ENCODE measurements around the gene TRERF1.

Gene TRERF1

GRCh38 chr6:42260396-42260888 is 191.3 kb downstream of the TRERF1 start:
- in situ Hi-C loops (cut with MboI; ENCODE audit: low sequenced_read_pairs) = no loop called here

DNA sequence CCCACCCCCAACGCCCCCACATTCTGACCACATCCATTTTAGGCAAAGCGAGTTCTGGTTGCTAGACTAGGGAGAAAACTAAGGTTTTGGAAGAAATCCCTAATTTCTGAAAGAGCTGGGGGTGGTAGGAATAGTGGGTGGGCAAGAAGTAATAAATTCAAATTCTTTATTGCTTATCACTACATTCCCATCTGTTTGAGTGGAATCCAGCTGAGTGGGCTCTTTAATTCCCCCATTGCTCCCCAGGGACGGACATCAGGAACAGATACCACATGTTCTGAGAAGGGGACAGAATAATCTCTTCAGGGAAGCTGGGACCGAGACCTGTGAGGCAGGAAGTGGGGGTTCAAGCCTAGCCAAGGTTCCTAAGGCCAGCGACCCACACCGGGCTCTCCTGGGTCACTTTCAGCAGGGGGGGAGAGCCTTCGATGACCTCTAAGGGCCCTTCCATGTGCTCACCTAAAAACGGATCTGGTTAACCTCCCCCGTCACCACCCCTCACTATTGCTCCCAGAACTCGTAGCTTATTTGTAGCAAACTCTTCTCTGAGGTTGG is 191.8 kb downstream of the TRERF1 start:
- in situ Hi-C loops (cut with MboI; ENCODE audit: low sequenced_read_pairs) = no loop called here

- in situ Hi-C loops (cut with MboI; ENCODE audit: low sequenced_read_pairs) = no loop called here
Observed at GRCh38 chr6:42259286-42259685, 192.4 kb downstream of the TRERF1 start.

DNA sequence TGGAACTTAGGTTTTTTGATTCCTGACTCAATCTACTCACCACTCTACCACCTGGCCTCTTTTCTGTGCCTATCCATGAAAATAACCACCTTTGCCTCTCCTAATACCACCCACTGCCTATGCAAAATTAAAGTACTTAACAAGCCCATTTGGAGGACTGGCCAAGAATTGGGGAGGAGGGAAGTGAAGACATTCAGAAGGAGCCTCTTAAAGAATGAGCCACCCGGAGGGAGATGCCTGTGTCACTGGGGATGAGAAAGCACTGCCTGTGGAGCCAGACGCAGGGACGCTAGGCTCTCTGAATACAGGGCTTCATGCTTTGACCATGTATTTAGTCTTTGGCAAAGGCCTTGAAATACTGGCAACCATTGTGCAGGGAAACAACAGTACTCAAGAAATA is 194.1 kb downstream of the TRERF1 start:
- in situ Hi-C loops (cut with MboI; ENCODE audit: low sequenced_read_pairs) = no loop called here

DNA sequence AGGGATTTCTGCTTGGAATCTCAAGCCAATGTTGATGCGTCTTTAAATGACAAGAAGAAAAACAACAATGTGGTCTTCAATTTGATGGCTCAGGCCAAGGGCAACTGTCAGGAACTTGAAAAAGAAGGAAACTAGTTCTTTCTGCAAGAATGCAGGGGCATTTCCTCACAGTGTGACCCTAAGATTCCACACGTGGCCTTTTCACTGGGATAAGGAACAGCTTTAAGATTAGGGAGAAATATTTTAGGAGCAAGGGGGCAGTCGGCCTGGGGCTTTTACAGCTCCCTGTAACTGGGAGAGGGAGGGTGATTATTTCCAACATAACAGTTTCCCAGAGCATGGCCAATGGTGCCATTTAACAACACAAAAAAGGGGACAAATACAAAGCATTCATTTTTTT is 194.7 kb downstream of the TRERF1 start:
- in situ Hi-C loops (cut with MboI; ENCODE audit: low sequenced_read_pairs) = no loop called here

DNA sequence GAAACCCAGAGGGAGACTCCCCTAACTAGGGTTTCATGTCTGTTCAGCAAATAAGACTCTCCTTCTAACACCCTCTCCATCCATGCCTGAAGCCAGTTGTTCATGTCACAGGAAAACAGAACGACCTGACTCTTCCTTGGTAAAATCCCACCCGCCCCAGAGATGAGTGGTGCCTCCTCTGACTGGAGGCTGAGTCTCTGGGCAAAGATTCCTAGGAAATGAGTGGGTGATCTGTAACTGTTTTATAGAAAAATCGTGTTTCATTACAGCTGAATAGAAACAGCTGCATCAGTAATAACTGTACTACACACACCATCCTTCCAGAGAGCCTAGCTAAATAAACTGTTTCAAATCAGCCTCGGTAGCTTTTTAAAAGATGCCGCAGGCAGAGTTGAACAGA is 196.7 kb downstream of the TRERF1 start:
- in situ Hi-C loops (cut with MboI; ENCODE audit: low sequenced_read_pairs) = no loop called here

- in situ Hi-C loops (cut with MboI; ENCODE audit: low sequenced_read_pairs) = no loop called here
Observed at GRCh38 chr6:42254505-42254904, 197.2 kb downstream of the TRERF1 start.

DNA sequence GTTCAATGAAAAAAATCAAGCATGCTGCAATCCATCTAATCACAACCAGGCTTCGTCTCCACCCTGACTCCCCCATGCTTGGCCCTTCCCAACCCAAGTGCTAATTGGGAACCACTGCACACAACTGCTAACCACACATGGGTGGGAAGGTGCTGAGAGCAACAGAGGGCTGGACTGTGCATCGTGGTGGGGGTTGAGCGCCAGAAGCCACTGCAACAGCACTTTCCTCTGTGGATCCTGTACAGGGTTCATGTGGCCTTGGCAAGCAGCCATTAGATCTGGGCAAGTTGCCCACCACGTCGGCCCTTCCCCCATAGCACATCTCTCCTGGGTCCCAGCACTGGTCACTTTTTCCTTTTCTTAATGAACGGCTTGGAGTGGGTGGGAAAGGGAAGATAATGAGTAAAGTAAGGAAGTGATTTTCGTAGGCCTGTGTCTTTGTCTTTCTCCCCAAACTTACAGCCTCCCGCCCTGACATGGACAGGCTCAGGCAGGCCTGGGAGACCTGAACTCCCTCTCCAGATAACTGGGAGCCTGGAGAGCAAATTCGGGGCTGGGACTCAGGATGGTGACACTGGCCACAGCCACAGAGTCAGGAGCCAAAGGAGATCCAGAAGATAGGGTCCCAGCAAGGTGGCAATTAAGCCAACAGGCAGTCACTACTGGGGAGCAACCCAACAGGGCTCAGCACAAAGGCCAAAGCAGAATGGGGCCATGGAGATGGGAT is 199.7 kb downstream of the TRERF1 start:
- in situ Hi-C loops (cut with MboI; ENCODE audit: low sequenced_read_pairs) = no loop called here

DNA sequence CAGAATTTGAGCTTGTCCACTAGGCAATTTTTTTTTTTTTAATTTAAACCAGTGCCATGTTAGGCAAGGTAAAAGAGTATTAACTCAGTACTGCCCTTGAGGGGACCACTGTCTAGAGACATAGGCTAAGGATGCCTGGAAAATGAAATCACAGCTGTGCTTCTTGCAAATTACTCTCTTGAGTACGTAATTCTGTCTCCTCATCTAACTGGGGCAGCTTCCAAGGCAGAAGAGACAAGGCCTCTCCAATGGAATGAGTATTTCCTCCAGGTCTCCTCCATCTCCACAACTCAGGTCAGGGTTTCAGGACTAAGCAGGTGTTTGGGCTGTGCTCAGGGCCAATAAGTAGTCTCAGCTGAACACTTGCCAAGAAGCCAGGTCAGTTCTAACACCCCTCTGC is 200.2 kb downstream of the TRERF1 start:
- in situ Hi-C loops (cut with MboI; ENCODE audit: low sequenced_read_pairs) = no loop called here

- in situ Hi-C loops (cut with MboI; ENCODE audit: low sequenced_read_pairs) = no loop called here
Observed at GRCh38 chr6:42250274-42250931, 201.3 kb downstream of the TRERF1 start.

GRCh38 chr6:42249279-42249678 is 202.4 kb downstream of the TRERF1 start:
- in situ Hi-C loops (cut with MboI; ENCODE audit: low sequenced_read_pairs) = no loop called here

DNA sequence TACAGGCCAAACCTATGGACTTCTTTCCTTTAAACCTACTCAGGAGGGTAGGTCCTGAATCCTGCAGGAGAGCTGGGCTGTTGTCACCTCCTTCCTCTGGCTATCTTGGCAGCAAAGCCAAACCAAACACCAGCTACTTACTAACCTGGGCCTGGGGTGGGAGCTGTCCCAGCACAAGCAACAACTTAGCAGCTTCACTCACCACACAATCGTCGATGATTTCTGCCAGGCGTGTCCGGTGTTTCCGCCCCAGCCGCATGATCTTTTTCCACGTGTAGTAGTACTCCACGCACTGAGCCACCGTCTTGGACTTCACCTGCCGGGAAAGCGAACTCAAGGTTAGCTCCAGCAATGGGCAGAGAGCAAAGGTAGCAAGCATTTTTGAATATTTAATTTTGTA is 208.7 kb downstream of the TRERF1 start:
- in situ Hi-C loops (cut with MboI; ENCODE audit: low sequenced_read_pairs) = no loop called here

DNA sequence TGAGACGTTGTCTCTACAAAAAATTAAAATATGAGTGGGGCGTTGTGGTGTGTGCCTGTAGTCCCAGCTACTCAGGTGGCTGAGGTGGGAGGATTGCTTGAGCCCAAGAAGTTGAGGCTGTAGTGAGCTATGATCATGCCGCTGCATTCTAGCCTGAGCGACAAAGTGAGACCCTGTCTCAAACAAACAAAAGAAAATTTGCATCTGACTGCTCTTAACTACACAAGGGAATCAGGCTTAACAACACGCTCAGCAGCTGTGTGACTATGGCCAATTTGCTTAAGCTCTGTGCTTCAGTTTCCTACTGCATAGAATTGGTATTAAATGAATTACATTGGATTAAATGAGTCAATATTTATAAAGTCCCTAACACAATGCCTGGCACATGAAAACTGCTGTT is 209.8 kb downstream of the TRERF1 start:
- in situ Hi-C loops (cut with MboI; ENCODE audit: low sequenced_read_pairs) = no loop called here

DNA sequence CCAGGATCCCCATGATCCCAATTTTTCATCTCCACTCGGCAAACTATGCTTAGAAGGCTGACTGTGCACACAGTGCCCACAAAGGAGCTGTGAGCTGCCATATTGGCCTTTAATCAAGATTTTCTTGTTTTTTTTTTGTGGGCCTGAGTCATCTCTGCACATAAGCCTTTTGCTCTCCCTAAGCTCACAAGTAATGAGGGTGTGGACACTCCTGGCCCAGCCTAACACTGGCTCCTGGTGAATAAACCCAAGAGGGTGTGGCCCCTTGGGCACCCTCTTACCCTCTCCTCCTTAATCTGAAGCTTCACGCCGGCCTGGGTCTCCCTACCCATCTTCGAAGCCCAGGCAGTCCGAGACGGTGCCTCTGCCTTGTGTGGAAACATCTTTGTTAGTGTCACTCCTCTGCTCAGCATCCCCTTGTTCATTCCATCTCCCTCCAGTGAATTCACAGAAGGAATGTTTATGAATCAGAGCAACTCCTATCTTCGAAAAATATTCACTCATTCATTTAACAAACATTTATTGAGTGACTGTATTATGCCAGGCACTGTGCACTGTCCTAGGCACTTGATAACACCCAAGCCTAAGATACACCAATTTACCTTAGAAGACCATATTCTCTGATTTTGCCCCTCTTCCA is 211.9 kb downstream of the TRERF1 start:
- in situ Hi-C loops (cut with MboI; ENCODE audit: low sequenced_read_pairs) = loop anchor here (10.0 kb wide), 1 partner anchor 305 kb away; no protein-coding TSS in a partner anchor

DNA sequence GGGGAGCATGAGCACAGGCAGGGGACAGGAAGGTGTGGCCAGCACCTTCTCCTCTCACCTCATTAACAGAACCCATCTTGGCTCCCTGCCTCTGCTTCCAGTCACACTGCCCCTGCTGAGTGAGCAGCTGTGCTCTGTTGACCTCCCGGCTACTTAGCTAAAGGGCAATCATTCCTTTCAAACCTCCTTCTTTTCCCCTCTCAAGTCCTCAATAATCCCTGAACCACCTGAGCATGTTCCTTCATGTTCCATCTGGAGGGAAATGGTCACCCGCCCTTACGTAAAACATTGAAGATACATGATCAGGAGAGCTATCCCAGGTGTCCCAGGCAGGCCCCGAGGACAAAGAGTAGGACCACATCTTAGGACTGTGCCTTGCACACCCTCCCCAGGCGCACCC is 212.4 kb downstream of the TRERF1 start:
- in situ Hi-C loops (cut with MboI; ENCODE audit: low sequenced_read_pairs) = loop anchor here (10.0 kb wide), 1 partner anchor 305 kb away; no protein-coding TSS in a partner anchor

- in situ Hi-C loops (cut with MboI; ENCODE audit: low sequenced_read_pairs) = loop anchor here (10.0 kb wide), 1 partner anchor 307 kb away; no protein-coding TSS in a partner anchor
Observed at GRCh38 chr6:42237857-42238256, 213.9 kb downstream of the TRERF1 start.

GRCh38 chr6:42236682-42237473 is 214.8 kb downstream of the TRERF1 start:
- in situ Hi-C loops (cut with MboI; ENCODE audit: low sequenced_read_pairs) = loop anchor here (10.0 kb wide), 1 partner anchor 308 kb away; no protein-coding TSS in a partner anchor

DNA sequence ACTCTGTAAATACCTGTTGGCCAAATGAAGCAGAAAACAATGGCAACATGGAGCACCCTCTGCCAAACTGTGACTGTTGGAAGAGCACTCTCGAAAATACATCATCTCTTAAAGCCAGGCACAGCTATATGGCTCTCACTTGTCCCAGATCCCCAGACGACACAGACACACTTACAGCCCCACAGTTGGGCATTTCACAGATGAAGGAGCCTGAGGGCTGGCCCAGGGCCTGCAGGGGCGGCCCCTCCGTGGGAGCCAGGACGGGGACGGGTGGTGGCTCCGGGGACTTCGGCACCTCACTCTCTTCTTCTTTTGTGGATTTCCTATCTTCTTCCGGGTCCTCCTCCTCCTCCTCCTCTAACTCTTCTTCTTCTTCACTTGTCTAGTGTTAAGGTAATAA is 215.7 kb downstream of the TRERF1 start:
- in situ Hi-C loops (cut with MboI; ENCODE audit: low sequenced_read_pairs) = loop anchor here (10.0 kb wide), 1 partner anchor 309 kb away; no protein-coding TSS in a partner anchor

DNA sequence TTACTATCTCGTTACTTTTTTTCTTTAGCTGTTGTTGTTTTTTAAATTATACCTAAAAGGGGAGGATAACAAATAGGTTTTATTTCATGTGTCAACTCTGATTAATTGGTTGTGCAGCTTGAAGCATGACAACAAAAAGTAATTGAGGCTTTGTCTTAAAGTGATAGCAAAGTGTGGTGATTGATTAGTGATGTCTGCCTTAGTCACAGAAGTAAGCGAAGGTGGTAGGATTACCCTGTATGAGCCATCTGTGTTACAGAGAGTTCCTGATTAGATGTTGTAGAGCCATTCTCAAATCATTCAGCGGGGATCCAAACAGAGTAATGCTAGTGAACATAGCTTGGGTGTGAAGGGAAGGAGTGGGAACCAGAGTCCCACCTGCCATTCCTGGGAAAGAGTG is 219.7 kb downstream of the TRERF1 start:
- in situ Hi-C loops (cut with MboI; ENCODE audit: low sequenced_read_pairs) = loop anchor here (10.0 kb wide), 1 partner anchor 313 kb away; no protein-coding TSS in a partner anchor
